GM12892 (cell line): ENCODE data around the gene PPM1H.

Experiments used
- POLR2A ChIP-seq: IDR thresholded peaks from 2 replicates; pipeline ENCODE4 v1.6.1; 2011; ENCODE audit warnings: low read depth, low read length, control low read depth
- POLR2AphosphoS5 ChIP-seq: IDR thresholded peaks from 2 replicates; pipeline ENCODE4 v1.6.1; 2011; ENCODE audit warnings: low read depth, low read length, control low read depth

- no peak for TF ChIP-seq POLR2A
- TF ChIP-seq POLR2AphosphoS5: no peak
Observed at GRCh38 chr12:62924084-62924483, 10.9 kb downstream of the PPM1H start.
